Measurements from ENCODE around the gene DUOXA1.
"Not testable (repeated sequence)": the region's sequence is repeated elsewhere in the genome, so short reads cannot be mapped to it uniquely, and the experiment has no call there.

DUOXA1 gene

DNA sequence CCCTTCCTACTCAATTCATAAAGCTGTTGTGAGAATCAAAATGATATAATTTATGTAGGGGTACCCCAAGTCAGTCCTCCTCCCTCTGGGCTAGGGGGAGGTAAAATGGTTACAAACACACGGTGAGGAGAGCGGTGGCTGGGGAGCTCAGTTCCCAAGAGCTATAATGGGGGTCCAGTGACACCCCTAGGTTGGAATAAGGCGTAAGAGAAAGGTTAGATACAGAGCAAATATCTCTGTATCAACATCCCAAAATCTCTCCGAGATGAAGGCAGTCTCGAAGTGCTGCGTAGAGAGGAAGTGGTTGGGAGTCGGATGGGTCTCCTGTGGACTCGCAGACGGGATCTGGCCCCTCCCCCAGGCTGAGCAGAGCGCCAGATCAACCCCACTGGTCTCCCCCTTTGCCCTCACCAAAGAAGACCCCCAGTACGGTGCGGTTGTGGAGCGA lies 17.5 kb downstream of the DUOXA1 start:
- no peak for FAIRE-seq

DNA sequence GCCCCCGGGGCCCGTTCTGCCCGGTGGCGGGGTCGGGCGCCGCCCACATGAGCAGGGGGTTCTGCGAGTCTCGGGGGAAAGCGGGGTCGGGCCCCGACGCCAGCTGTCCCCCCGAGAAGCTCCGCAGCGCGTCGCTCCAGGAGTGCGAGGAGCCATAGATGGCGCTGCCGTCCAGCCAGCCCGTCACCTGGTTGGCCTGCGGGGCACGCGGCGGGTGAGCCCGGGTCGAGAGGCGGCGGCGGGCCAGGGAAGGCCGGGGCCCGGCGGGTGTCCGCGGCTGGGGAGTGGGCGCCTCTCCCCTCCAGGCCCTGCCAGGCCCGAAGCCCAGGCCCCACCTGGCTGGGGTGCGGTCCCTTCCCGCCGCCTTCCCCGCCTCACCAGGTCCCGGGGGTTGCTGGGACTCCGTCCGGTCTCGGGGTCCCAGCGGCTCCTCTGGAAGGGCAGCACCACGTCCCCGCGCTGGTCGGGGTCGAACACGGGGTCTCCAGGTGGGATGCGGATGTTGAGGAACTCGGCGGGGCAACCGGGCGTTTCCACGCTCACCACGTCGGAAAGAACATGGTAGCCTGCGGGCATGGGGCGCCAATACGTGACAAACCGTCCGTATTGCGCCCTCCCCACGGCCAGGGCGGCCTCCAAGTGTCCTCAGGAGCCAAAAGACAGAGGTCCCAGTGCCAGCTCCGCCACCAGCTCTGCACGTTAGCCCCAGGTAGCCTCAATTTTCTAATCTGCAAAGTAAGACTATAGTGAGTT lies 18.1 kb downstream of the DUOXA1 start:
- no peak for FAIRE-seq

DNA sequence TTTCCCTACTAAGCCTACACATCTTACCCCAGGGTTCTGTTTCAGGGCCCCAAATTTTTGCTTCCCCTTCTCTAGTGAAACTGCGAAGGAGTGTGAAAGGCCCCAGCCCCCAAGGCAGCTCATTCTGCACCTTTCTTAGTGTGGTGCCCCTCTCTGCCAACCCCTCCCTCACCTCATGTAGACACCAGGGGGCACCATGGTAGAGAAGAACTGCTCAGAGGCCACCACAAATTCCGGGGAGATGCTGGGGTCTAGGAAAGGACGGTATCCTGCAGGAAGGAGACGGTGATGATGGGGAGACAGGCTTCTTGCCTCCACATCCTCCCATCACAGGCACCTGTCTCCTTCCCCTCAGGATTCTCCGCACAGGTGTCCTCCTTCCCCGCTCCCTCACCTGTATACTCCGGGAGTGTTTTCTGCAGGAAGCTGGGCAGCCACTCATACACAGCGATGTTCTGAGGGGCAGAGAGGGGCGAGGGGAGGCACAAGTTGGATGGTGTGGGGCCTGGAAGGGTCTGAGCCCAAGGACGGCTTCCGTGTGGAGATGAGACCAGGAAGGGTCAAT lies 19.3 kb downstream of the DUOXA1 start:
- FAIRE-seq, result no peak

DNA sequence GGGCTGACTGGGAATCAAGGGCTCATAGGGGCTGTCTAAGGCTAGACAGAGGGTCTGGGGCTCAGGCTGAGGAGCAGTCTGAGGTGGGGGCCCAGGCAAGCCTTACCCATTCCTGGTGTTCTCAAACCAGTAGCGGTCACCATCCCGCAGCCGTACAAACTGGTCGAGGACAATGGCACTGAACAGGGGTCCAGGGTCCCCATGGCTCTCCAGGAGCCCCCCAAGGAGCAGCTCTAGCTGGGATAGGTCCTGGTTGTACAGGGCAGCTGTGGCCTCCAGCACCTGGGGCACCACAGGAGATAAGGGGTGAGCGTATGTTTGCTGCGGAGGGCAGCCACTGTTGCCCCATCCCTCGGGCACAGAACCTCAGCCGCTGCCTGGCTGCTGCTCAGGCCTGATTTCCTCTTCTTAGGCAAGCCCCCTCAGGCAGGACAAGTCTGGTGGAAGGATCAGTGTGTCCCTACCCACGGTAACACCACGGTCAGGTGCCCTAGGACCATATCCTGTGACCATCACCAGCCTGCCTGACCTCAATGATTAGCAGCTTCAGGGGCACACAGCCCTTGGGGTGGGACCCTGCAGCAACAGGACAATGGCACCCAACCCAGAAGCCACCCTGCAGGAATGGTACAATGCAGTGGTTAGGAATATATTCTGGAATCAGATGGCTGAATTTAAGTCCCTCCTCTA lies 21.6 kb downstream of the DUOXA1 start:
- no peak for FAIRE-seq

DNA sequence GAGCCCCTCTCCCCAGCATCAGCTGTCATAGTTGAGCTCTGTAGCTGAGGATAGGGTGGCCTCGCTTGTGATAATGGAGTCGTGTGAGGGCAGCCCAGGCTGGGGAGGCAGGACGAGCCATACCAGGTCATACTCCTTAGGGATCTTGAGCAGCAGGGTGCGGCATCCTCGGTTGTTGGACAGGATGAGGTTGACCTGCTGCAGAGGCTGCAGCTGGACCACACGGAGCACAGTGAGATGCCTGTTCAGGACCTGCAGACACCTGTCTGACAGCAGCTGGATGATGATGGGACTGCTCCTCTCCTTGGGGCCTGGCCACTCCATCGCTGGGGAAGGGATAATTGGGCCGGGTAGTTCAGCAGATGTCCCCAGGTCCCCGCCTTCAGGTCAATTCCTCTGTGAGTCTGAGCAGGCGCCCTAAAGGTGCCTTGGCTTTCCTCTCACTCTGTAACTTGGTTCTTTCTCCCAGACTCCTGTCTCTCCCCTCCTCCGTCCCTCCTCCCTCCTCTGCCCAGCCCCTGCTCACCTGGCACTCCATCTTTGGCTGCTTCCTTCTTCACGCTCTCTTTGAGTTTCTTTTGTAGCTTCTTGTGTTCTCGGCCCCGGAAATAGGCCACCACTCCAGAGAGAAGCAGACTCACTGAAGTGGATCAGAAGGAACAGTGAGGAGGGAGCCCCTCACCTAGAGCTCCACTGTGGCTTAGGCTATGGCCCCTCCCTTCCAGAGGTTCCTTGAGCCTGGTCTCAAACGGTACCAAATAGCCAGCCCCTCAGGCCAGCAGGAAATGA lies 23.5 kb downstream of the DUOXA1 start:
- no peak for FAIRE-seq

DNA sequence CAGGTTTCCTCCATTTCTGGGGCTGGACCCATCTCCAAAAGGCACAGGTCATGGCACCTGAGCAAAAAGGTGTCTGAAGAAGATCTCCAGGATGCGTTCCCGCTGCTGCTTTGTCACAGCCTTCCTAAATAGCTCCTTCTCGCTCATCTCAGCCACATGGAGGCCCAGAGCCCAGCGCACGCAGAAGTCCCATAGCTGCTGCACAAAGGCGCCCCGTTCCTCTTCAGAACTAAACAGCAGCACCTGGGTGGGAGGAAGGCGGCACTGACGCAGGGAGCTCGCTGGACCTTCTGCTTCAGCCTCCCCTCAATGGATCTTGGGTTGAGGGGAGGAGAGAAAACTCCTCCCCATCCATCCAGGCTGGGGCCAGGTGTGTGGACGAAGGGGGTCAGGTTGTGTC lies 24.1 kb downstream of the DUOXA1 start:
- no peak for FAIRE-seq

DNA sequence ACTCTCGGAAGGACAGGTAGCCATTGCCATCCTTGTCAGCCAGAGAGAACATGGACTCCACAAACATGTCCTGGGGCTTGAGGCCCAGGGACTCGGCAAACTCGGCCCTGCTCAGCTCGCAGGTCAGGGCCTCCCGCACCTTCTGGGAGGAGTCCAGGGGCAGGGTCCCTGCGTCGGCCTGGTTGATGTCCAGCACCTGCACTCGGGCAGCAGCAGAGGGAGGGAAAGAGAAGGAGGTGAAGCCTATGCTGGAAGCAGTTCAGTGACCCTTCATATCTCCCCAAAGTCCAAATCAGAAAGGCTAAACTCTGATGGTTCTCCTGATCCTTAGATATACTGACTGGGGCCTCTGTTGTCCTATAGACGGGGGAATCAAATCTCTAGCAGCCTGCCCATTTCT lies 25.5 kb downstream of the DUOXA1 start:
- not testable (repeated sequence) for FAIRE-seq

DNA sequence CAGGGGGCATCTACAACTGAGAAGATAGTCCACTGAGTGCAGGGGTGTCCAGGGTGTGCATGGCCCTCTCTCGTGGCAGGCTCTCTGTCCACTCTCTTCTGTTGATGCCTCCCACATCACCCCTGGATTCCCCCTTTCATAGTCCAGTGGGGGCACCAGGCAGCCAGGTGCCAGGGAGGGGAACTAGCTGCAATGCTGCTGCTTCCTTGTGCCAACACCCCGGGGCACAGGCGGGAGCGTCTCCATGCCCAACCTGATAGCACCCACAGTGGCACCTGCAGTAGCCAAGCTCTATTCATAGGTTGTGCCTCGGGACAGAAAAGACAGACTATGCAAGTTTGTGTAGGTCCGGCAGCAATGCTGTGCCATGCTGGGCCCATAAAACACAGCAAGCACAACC lies 27.5 kb downstream of the DUOXA1 start:
- no peak for FAIRE-seq

DNA sequence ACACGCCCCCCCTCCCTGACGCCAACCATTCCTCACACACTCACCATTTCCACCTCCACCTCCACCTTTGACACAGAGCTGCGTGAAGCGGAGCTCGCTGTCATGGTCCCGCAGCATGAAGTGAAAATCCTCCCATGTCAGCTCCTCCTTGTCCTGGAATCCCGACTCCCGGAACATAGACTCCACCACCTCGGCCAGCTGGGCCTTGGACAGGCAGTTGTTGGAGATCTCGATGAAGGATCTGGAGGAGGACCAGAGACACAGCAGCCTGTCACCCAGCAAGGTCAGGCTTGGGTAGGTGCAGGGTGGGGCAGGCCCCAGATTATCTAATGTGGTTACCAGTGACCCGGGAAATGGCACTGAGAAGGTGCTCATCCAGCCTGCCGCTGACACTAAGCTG lies 27.9 kb downstream of the DUOXA1 start:
- FAIRE-seq, result no peak

DNA sequence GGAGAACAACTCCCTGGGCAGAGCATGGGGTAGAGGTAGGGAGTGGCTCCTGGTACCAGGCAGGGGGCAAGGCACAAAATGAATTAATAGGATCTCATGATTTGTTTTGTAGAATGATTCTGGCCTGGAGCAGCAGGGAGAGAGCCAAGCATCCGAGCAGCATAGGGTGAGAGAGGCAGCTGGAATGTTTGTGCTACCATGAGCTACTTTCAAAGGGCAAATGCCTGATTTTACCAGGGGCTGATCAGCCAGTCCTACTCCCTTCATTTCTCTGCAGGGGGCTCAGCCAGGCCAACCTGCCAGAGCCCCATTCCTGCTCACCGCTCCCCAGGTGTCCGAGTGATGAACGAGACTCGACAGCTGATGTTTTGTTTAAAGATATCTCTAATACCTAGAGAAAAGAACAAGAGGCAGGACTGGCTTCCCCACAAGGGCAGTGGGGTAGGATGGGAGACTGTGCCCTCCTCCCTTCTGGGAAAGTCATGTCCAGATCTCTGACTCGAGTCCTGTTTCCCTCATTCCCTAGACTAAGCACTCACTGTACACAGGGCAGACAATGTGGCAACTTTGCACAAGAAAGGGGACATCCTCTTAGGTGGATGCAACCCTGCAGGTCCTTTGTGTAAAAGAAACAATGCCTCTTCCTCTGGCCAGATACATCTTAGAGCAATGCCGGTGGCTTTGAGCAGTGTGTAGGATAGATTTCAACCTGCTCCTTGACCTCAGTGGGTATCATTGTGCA lies 28.6 kb downstream of the DUOXA1 start:
- no peak for FAIRE-seq

DNA sequence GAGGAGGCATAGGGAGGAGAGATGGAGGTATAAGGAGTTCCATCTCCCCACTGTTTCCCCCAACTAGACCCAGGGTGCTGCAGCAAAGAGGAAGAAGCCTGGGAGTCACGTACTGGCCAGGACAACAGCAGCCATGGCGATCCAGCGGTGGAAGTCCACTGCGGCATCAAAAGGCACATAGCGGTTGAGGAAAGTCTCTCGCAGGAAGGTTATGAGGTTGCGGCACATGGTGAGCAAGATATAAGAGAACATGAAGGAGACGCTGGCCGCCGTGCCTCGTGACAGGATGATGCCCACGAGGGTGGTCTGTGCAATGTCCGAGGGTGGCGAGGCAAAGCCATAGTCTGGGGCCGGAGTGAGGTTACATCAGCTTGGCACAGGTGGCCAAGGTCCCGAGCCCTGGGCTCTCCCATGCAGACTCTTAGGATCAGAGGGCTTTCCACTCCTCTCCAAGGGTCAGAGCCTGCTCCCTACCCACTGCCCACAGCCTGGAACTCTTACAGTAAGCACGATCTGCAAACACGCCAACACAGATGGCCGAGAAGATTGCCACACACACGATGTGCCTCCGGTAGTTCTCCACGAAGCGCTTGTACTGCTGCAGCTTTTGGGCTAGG lies 30.0 kb downstream of the DUOXA1 start:
- FAIRE-seq, result no peak

DNA sequence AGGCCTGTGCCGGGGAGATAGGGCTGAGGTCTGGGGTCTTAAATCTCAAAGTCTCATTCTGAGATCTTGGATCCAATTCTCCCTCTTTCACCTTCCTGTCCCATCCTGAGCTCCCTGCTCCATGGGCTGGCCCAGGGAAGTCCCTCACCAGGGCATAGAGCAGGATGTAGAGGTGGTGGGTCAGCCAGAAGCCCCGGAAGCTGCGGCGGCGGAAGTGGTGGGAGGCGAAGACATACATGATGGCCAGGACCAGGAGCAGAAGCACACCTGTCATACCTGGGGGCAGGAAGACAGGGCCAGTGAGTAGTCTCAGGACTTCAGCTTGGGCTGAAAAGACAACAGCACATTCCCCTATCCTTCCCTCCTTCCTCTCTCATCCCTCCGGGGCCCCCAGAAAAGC lies 32.2 kb downstream of the DUOXA1 start:
- no peak for FAIRE-seq

DNA sequence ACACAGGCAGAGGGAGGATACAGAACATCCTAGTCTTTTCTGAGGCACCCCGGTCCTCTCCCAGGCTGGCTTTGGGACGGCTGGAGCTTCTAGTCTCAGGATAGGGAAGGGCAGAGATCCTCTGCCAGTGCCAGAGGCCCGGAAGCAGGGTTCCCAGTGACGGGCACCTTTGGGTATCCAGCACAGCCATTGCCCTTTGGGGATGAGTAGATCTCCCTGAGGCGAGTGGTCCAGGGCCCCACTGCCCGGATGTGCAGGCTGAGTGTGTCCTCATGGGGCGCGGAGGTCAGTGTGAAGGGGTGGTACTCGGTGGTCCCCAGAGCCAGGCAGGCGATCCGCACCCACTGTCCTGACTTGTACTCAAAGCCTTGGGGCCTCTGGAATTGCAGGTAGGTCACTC lies 34.0 kb downstream of the DUOXA1 start:
- no peak for FAIRE-seq

DNA sequence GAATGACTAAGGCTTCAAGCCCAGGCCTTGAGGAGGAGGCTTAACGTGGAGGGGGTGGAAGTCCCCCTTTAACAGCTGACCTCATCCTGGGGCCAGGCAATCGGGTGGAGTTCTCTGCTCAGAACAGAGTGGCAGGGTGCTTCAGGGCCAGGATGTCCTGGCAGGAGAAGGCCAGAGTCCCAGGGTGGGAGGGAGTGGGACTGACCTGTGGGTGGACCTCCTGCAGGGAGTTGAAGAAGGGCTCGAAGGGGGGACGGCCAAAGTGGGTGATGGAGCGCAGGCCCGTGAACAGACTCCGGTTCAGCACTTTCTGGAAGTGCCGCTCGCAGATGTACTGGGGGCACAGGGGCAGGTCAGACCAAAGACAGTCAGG lies 35.3 kb downstream of the DUOXA1 start:
- no peak for FAIRE-seq

DNA sequence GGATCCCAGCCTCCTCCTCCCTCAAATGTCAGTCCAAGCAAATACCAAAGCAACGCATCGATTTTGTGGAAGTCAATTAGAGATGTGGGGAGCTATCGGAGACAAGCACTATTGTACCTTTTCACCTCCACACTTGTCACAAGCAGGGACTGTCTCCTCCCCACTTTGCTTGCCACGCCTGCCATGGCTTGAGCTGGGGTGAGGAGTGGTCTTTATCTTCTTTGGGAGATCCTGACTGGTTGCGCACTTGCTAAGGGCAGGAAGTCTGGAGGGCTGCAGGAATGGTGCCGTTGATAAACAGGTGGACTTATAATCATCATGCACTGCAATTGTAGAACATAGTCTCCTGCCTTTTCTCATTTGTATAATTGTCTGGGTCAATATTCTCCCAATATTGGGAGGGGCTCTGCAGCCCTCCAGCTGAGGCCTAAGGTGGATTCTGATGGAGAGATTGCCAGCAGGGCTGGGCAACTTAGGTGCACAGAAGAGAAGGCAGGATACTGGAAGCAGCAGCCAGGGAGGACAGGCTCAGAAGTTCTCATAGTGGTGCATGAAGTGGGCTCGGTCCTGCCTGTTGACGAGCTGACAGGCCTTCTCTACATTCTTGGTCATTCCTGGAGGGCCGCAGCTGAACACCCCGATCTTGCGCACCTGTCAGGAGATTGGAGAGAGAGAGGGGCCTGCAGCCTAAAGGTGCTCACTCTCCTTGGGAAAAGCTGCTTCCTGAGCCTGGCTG lies 35.9 kb downstream of the DUOXA1 start:
- no peak for FAIRE-seq

DNA sequence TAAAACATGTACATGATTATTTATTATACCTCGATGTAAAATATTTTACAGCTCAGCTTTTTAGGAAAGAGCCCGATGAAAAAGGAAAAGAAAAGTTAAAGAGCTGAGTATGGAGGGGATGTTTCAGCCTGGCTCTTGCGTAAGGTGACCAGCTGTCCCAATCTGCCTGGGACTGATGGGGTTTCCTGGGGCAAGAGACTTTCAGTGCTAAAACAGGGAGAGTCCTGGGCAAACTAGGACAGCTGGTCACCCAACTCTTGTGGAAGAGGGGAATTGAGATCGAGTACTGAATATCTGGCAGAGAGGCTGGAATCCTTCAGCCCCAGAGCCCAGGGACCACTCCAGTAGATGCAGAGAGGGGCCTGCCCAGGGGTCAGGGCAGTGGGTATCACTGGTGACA lies 36.7 kb downstream of the DUOXA1 start:
- no peak for FAIRE-seq

DNA sequence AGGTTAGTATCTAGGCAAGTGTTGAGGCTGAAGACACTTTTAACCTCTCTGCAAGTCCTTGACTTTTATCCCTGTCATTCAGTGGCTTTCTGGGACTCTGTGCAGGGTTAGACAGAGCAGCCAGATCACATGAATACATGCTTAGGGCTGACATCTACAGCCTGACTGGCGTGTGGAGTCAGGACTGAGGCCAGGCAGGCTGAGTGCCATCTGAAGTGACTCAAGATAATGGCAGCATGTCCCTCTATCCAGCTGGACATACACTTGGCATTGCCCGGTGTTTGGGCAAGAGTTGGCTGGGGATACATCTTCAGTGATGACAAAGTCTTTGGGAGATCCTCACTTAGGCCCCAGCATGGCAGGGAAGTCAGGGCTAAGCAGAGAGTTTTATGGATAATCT lies 38.1 kb downstream of the DUOXA1 start:
- FAIRE-seq, result no peak

DNA sequence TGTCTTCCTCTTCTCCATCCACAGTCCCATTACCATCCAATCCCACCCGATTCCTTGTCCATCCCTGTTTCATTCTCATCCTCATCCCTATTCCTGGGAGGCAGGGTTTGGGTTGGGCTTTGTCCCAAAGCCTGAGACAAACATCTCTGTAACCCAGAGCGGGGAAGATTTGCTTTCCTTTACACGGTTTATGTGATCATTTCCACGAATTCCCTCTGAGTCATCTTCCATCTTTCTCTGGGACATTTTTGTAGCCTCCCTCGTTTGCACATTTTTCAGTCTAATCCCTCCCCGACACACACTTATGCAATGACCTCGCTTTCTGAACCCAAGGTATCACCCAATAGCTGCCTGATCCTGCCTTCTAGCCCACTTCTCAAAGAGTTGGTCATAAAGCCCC lies 38.5 kb downstream of the DUOXA1 start:
- no peak for FAIRE-seq

DNA sequence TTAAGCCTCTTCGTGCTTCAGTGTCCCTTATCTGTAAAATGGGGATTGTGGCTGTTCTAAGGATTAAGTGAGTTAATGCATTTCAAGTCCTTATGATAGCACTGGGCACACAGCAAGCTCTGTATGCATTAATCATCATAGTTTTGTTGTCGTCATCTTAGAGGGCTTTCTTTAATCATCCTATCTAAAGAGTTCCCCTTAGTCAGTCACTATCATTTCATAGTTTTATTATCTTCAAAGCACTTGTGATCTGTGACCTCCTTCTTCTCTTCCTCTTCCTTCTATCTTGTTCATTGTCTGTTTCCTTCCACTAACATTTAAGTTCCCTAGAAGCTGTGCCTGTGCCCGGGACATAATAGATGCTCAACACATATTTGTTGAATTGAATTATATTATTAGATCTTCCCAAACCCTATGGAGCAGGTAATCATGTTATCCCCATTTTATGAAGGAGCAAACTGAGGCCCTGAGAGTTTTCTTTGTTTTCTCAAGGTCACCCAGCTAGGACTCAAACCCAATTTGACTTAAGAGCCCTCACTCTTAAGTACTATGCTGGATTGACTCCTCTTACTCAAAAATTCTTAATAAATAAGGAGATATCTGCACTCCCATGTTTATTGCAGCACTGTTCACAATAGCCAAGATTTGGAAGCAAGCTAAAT lies 39.8 kb downstream of the DUOXA1 start:
- no peak for FAIRE-seq

DNA sequence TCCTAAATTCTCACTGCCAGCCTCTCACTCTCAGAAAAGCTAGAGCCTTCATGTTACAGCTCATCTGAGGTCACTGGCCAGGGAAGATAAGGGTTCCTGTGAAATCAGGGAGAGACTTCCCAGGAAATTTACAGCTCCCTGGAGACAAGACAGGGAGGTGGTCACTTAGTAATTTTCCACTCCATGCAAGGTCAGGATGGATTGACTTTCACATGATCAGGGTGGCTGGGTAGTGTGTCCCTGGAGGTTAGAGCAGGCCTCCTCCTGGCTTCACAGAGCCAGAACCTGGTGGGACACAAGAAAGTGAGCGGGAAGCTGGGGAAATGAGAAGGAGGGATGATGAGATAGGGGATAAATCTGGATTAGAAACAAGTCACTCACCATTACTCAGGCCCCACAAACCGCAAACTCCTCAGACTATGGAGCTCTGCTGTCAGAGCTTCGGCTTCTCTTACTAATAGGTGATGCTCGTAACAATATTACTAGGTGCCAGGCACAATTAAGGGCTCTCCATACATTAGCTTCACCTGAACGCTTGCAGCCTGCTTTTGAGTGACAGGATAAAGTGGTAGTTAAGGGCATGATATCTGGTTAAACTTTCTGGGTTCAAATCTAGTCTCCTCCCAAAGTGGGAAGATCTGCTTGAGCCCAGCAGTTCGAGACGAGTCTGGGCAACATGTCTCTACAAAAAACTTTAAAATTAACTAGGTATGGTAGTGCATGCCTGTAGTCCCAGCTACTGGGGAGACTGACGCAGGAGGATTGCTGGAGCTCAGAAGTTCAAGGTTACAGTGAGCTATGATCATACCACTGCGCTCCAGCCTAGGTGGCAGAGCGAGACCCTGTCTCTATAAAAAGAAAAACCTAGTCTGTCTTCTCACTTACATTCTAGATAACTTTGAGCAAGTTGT lies 40.6 kb downstream of the DUOXA1 start:
- FAIRE-seq, result no peak

All from endometrium (tissue), 2 donors.